ENCODE measurements around the gene LRRC47.
"Not testable (repeated sequence)": the region's sequence is repeated elsewhere in the genome, so short reads cannot be mapped to it uniquely, and the experiment has no call there.

The LRRC47 gene

DNA sequence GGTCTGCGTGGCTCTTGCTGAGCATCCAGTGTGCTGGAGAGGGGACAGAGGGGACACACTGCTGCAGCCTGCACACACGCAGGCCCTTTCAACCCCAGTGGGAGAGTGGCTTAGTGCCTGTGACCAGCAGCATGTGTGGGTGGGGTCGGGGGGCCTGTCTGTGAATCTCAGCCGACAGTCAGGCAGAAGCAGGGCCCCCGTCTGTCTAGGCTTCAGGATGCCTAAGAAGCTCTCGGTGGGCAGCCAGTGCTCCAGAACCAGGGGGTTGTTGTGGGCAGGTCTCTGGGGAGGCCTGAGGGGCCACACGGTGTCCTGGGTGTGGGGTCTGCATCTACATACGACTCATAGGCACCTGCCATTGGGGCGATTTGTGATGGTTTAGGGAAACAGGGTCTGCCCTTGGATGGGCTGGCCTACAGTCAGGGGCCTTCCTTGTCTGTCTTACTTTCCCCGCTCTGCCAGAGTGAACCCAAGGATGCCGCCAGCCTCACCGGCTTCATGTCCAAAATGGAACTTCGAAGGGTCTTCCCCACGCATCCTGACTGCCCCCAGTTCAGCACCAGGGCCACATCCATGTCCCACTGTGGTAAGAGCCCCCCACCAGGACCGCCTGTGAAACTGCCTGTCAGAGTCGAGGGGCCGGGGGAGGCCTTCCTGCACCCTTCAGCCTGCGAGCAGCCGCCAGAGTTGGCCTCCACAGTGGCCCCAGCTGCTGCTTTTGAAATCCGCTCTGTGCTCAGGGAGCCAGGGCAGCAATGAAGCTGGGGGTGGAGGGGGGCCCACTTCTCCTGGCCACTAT, 42.4 kb downstream of the LRRC47 start:
- Histone ChIP-seq H3K27me3 (ENCODE audit: insufficient read depth, low read depth, severe bottlenecking) (no peaks in the 10 kb centered on the region), H3K36me3 (no peaks in the 10 kb centered on the region), H3K4me3 (ENCODE audit: low read depth, low read length) (no peak overlapping the region), H3K9me3 (ENCODE audit: severe bottlenecking) (no peaks in the 10 kb centered on the region), H3K27ac (no peak overlapping the region)
- TF ChIP-seq, protein P1, sequence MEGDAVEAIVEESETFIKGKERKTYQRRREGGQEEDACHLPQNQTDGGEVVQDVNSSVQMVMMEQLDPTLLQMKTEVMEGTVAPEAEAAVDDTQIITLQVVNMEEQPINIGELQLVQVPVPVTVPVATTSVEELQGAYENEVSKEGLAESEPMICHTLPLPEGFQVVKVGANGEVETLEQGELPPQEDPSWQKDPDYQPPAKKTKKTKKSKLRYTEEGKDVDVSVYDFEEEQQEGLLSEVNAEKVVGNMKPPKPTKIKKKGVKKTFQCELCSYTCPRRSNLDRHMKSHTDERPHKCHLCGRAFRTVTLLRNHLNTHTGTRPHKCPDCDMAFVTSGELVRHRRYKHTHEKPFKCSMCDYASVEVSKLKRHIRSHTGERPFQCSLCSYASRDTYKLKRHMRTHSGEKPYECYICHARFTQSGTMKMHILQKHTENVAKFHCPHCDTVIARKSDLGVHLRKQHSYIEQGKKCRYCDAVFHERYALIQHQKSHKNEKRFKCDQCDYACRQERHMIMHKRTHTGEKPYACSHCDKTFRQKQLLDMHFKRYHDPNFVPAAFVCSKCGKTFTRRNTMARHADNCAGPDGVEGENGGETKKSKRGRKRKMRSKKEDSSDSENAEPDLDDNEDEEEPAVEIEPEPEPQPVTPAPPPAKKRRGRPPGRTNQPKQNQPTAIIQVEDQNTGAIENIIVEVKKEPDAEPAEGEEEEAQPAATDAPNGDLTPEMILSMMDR (IDR thresholded peaks at IDR 0.05; ENCODE audit: low read depth, low read length) = no peak
- no peak for DNase-seq

DNA sequence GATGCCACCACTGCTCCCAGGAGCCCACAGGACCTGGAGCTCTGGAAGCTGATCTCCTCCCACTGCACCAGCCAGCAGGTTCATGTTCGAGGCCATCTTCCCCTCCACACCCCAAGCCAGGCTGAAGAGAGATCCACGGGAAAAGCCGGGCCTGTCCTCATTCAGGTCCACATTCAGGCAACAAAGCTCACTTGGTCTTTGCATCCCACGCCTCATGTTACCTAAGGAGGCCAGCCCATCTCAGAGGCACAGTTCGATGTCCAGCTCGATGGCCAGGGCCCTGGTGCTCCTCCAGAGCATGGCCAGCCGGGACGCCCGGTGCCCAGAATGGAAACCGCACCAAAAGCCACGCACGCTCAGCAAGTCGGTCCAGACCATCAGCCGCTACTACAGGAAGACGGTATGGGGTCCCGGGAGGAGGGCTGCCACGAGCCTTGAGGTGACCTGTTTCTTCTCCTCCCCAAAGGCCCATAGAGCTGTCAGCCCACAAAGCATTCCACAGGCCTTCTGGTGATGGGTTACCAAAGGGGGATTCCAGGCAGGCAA, 43.8 kb downstream of the LRRC47 start, which contains the start of gene CCDC27:
TSS of gene CCDC27 (plus strand) at position 51 of the 546 bp plus-strand sequence. CDS start at position 83, 32 bp downstream.
- H3K36me3 ChIP-seq = no peaks in the 10 kb centered on the region

DNA sequence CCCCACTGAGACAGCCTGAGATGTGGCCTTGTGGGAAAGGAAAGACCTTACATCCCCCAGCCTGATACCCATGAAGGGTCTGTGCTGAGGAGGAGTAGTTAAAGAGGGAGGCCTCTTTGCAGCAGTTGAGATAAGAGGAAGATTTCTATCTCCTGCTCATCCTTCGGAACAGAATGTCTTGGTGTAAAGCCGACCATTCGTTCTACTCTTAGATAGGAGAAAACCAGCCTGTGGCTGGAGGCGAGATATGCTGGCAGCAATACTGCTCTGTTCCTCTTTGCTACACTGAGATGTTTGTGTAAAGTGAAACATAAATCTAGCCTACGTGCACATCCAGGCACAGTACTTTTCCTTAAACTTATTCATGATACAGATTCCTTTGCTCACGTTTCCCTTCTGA, 45.6 kb downstream of the LRRC47 start:
- Histone ChIP-seq H3K9me3 (ENCODE audit: severe bottlenecking) (no peaks in the 10 kb centered on the region), H3K36me3 (no peaks in the 10 kb centered on the region), H3K4me3 (ENCODE audit: low read depth, low read length) (no peak overlapping the region), H3K27ac (no peak overlapping the region), H3K27me3 (ENCODE audit: insufficient read depth, low read depth, severe bottlenecking) (no peaks in the 10 kb centered on the region)
- no peak for DNase-seq
- TF ChIP-seq, protein P1 (IDR thresholded peaks at IDR 0.05; ENCODE audit: low read depth, low read length) = no peak

More for the DNA sequence above, 43.8 kb downstream of the LRRC47 start, which contains the start of gene CCDC27:
- Histone ChIP-seq H3K27me3 (ENCODE audit: insufficient read depth, low read depth, severe bottlenecking) (no peaks in the 10 kb centered on the region), H3K9me3 (ENCODE audit: severe bottlenecking) (no peaks in the 10 kb centered on the region), H3K4me3 (ENCODE audit: low read depth, low read length) (no peak within 1 kb of the TSS), H3K27ac (no peak within 1 kb of the TSS)
- TF ChIP-seq, protein P1 (IDR thresholded peaks at IDR 0.05; ENCODE audit: low read depth, low read length) = no peak
- no peak for DNase-seq

DNA sequence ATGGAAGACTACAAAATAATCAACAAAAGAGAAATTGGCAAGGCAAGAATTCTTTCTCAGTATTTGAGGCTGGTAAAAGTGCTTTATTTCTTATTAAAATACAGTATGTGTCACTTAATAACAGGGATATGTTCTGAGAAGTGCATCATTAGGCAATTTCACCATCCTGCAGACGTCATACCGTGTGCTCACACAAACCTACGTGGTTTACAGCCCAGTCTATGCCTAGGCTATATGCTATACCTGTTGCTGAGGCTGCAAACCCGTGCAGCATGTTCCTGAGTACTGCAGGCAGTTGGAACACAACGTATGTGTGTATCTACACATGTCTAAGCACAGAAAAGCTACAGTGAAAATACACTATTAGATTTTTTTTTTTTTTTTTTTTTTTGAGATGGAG, 46.8 kb downstream of the LRRC47 start:
- no peak for DNase-seq
- no peak overlapping the region for H3K4me3 ChIP-seq (ENCODE audit: low read depth, low read length)
- H3K27ac ChIP-seq = no peak overlapping the region
- no peaks in the 10 kb centered on the region for H3K27me3 ChIP-seq (ENCODE audit: insufficient read depth, low read depth, severe bottlenecking)
- H3K36me3 ChIP-seq = no peaks in the 10 kb centered on the region
- TF ChIP-seq, protein P1 (IDR thresholded peaks at IDR 0.05; ENCODE audit: low read depth, low read length) = no peak
- no peaks in the 10 kb centered on the region for H3K9me3 ChIP-seq (ENCODE audit: severe bottlenecking)

DNA sequence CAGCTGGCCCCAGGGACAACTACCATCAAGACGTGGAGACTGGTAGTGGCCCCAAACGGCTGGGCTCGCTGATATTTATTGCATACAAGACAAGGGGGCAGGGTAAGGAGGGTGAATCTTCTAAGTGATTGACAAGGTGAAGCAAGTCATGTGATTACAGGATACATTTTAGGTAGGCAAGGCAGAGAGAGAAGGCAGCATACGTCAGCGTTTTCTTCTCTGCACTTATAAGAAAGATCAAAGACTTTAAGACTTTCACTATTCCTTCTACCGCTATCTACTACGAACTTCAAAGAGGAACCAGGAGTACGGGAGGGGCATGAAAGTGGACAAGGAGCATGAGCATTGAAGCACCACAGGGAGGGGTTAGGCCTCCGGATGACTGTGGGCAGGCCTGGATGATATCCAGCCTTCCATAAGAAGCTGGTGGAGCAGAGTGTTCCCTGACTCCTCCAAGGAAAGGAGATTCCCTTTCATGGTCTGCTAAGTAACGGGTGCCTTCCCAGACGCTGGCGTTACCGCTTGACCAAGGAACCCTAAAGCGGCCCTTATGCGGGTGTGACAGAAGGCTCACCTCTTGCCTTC, 47.9 kb downstream of the LRRC47 start:
- DNase-seq; H3K36me3 ChIP-seq; H3K4me3 ChIP-seq (ENCODE audit: low read depth, low read length): not testable (repeated sequence)

DNA sequence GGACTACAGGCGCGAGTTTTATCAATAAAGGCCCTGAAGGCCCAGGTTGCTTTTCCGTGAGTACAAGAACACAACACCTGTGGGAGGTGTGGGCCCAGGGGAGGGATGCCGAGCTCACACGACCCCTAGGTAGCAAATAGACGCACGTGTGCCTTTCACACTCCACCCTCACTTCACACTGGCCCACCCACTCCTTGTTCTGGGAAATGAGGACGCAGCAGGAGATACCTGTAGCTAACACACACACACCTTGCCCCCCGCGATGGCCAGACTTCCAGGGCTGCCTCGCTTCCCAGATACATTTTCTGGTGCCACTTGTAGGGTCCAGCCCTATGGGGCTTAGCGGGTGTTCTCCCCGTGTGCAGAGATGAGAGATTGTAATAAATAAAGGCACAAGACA, 48.4 kb downstream of the LRRC47 start:
- no peak overlapping the region for H3K4me3 ChIP-seq (ENCODE audit: low read depth, low read length)
- TF ChIP-seq, protein P1 (IDR thresholded peaks at IDR 0.05; ENCODE audit: low read depth, low read length) = no peak

More for the DNA sequence above, 47.9 kb downstream of the LRRC47 start:
- H3K9me3 ChIP-seq (ENCODE audit: severe bottlenecking); H3K27me3 ChIP-seq (ENCODE audit: insufficient read depth, low read depth, severe bottlenecking); H3K27ac ChIP-seq: not testable (repeated sequence)

More for the DNA sequence above, 48.4 kb downstream of the LRRC47 start:
- H3K36me3 ChIP-seq = peaks cover 6% of the 10 kb centered on the region; the same call in 1 of the 2 replicates
- no peak overlapping the region for H3K27ac ChIP-seq
- H3K27me3 ChIP-seq (ENCODE audit: insufficient read depth, low read depth, severe bottlenecking) = no peaks in the 10 kb centered on the region
- H3K9me3 ChIP-seq (ENCODE audit: severe bottlenecking) = no peaks in the 10 kb centered on the region
- DNase-seq = no peak

All from WERI-Rb-1 (cell line).